CD4-positive, alpha-beta T cell treated with Interleukin-10 for 1 hour (primary cell): Measurements from ENCODE around the gene FEM1A.
"Not testable (repeated sequence)": the region's sequence is repeated elsewhere in the genome, so short reads cannot be mapped to it uniquely, and the experiment has no call there.

Source experiments
- DNase-seq: peaks from one replicate; pipeline ENCODE4 v3.0.0-alpha.2; 2020

Gene FEM1A

DNA sequence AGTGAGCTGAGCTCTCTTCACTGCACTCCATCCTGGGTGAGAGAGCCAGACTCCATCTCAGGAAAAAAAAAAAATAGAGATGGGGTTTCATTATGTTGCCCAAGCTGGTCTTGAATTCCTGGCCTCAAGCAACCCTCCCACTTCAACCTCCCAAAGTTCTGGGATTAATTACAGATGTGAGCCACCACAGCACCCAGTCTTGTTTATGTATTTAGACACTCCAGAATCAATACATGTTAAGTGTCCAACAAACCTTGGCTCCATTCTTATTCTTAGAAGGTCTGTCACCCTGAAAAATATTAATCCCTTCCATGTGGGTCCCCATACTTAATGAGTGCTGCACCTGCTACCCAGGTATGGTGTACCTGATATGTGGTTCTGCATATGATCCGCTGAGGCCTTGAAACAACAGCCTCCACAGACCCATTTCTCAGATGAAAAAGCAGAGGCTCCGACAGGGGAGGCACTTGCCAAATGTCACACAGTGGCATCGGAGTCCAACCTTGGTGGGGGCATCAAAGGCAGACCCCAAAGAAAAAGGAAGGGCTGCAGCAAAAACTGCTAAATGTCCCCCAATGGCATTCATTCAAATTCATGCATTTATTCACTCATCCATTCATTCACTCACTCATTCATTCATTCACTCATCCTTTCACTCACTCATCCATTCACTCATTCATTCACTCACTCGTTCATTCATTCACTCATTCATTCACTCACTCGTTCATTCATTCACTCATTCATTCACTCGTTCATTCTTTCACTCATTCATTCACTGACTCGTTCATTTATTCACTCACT is 23.3 kb downstream of the FEM1A start:
- DNase-seq, result no peak

DNA sequence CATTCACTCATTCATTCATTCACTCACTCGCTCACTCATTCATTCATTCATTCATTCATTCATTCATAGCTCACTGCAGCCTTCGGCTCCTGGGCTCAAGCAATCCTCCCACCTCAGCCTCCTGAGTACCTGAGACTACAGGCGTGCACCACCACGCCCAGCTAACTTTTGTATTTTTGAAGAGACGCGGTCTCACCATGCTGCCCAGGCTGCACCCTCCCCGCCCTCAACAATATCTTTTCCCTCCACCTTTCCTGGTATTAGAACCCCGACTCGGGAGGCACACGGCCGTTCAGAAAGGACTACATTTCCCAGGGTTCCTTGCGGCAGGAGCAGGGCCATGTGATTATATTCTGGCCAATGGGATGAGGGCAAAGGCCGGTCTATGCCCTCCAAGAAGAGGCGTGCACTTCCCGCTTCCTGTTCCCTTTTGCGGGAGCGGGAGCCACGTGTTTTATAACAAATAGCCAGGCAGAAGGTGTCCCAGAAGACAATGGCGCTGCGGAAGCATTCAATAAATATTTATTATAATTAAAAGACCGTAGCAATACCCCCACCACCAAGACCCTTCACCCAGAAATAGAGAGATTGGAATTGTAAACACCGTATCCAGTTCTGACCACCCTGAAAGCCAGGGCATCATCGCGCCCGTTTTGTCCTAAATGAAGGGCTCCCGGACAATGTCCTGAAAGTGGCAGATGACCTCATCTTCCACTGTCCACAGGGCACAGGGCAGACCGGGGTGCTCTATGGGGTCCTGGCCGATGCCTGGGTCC is 24.1 kb downstream of the FEM1A start:
- DNase-seq, result peak; percentile 84

- no peak for DNase-seq
Measured at GRCh38 chr19:4816202-4816949, 24.8 kb downstream of the FEM1A start.

- no peak for DNase-seq
Measured at GRCh38 chr19:4816950-4817278, 25.4 kb downstream of the FEM1A start.

GRCh38 chr19:4817467-4818277 is 26.1 kb downstream of the FEM1A start:
- DNase-seq, result no peak

- no peak for DNase-seq
Measured at GRCh38 chr19:4821265-4821664, 29.7 kb downstream of the FEM1A start.

DNA sequence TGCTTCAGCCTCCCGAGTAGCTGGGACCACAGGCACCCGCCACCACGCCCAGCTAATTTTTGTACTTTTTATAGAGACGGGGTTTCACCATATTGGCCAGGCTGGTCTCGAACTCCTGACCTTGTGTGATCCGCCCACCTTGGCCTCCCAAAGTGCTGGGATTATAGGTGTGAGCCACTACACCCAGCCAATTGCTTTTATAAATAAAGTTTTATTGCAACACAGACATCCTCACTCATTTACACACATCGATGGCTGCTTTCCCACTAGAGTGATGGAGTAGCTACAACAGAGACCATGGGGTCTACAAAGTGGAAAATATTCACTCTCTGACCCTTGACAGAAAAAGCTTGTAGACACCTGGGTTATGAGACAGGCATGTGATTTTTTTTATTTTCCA is 30.8 kb downstream of the FEM1A start:
- DNase-seq, result not testable (repeated sequence)

- DNase-seq, result no peak
Measured at GRCh38 chr19:4823577-4823976, 32.0 kb downstream of the FEM1A start.

GRCh38 chr19:4829001-4829712 is 37.6 kb downstream of the FEM1A start:
- no peak for DNase-seq

DNA sequence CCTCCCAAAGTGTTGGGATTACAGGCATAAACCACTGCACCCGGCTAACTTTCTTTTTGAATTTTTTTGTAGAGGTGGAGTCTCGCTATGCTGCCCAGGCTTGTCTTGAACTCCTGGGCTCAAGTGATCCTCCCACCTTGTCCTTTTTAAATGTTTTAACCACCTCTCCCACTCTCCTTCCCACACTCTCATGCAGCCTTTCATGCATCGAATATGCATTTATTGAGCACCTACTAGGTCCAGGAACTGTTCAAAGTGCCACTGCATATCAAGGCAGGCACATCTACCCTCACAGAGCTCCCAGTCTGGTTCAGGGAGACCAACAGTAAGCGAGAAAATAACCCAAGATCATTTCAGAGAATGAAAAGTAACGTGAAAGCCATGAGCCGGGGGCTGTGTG is 38.8 kb downstream of the FEM1A start:
- DNase-seq, result no peak

DNA sequence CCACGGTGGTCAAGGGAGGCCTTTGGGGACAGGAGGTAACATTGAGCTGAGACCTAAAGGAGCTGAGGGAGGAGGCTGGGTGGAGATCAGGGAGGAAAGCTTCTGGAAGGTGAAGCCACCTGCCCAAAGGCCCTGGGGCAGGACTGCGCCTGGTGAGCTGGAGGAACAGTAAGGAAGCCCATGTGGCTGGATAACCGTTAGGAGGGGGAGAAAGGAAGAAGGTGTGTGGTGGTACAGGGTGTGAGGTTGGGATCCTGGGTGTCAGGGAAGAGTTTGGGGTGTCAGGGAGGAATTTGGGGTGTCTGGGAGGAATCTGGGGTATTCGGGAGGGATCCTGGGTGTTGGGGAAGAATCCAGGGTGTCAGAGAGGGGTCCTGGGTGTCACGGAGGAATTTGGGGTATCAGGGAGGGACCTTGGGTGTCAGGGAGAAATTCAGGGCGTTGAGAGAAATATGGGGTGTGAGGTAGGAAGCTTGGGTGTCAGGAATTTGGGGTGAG is 39.3 kb downstream of the FEM1A start:
- DNase-seq, result no peak

DNA sequence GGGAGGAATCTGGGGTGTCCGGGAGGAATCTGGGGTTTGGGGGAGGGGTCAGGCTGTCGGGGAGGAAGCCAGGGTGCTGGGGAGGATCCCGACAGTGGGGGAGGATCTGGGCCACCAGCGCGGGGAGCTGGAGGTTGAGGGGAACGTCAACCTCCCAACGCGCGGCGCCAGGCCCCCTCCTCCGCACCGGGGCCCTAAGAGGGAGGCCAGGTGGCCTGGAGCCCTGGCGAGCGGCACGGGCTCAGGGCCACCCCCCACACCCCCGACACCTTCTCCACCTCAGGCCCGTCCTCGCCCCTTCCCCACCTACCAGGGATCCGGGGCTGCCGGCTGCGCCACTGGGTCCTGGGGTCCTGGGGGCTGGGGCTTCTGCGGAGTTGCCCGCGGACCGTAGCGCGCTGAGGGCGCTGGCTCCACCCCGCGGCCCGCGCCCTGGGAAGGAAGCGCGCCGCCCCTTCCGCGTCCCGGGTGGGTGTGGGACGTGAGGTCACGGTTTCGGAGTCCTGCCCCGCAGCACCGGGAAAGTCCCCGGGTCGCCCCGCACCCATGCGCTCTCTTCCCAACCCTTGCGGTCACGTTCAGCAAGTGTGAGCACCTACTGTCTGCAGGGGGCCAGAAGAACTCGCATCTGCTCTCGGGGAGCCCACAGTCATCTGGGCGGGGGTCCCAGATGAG is 39.9 kb downstream of the FEM1A start, which contains the start of gene TICAM1:
TICAM1 (minus strand) TSS at position 409 of the 675 bp plus-strand sequence. CDS start 13,335 bp downstream, outside the sequence.
- DNase-seq, result peak; percentile 90

- not testable (repeated sequence) for DNase-seq
Measured at GRCh38 chr19:4831979-4832340, 40.4 kb downstream of the FEM1A start.

DNA sequence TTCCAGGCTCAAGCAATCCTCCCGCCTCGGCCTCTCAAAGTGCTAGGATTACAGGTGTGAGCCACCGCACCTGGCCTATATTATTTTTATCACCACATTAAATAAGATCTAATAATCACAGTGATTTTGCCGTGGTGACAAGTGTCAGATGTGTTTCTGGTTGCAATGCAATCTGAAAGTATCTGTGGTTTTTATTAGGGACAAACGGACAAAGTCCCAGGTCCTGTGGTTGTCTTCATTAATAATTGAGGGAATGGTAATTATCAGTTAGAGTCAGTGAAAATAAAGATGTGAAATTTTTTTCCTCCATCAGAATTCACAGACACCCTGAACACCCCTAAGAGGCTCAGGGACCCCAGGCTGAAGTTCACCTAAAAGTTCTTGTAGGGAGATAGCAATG is 41.2 kb downstream of the FEM1A start:
- DNase-seq, result no peak

DNA sequence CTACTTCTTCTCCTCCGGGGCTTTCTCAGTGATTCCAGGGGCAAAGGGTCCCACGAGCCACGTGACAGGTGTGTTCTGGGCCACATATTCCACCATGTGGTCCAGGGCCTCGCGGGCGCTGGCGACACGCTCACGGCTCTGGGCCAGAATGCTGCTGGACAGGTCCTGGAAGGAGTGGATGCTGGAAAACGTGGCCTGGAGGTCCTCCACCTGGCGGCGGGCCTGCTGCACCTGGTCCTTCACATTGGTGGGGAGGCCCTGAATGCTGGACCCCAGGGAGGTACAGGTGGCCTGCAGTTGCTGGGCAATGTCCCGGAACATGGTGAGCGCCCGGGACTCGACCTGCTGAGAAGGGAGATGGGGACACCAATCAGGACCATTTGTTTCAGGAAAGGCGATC is 47.7 kb downstream of the FEM1A start:
- DNase-seq, result no peak

DNA sequence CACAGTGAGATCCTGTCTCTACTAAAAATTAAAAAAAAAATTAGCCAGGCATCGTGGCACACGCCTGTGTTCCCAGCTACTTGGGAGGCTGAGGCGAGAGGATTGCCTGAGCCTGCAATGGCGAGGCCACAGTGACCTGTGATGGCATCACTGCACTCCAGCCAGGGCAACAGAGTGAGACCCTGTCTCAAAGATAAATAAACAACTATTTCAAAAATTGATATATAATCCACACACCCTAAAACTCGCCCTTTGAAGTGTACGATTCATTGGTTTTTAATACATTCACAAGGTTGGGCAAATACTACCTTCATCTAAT is 52.1 kb downstream of the FEM1A start:
- DNase-seq, result no peak

GRCh38 chr19:4844348-4845179 is 53.0 kb downstream of the FEM1A start:
- DNase-seq, result no peak

DNA sequence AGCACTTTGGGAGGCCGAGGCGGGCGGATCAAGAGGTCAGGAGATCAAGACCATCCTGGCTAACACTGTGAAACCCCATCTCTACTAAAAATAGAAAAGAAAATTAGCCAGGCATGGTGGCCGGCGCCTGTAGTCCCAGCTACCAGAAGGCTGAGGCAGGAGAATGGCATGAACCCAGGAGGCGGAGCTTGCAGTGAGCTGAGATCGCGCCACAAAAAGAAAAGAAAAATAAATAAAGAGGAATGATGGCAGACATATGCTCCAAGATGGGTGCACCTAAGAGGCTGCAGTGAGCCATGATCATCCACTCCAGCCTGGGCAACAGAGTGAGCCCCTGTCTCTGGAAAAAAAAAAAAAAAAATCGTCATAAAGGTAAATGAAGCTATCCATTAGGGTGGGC is 54.4 kb downstream of the FEM1A start:
- not testable (repeated sequence) for DNase-seq

DNA sequence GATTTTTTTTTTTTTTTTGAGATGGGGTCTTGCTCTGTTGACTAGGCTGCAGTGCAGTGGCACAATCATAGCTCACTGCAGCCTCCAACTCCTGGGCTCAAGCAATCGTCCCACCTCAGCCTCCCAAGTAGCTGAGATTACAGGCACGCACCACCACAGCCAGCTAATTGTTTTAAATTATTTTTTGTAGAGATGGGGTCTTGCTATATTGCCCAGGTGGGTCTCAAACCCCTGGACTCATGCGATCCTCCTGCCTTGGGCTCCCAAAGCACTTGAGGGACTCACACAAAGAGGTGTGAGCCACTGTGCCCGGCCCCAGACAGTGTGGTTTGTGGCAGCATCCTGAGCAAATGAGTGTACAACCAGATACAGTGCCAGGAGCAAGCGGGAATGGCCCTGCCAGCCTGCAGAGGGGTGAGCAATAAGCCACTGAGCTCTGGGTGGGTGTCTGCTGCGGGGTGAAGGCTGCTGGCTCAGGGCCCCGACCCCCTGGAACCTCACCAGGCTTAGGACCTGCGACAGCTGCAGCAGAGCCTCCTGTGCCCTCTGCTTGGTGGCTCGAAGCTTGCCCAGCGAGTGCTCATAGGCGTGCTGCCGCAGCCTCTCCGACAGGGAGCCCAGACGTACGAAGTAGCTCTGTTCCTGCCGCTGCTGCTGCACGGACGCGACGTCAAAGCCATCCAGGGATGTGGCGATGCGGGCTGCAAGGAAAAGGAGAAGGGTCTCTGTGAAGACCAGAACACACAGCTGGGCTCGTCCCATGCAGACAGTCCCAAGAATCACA is 55.8 kb downstream of the FEM1A start:
- no peak for DNase-seq

GRCh38 chr19:4849019-4849418 is 57.5 kb downstream of the FEM1A start:
- no peak for DNase-seq
